ENCODE measurements around the gene SSR1.
A peak's percentile ranks its signal among the peaks of the same experiment; 100 is the strongest.
"Not testable (repeated sequence)": the region's sequence is repeated elsewhere in the genome, so short reads cannot be mapped to it uniquely, and the experiment has no call there.

Gene SSR1

DNA sequence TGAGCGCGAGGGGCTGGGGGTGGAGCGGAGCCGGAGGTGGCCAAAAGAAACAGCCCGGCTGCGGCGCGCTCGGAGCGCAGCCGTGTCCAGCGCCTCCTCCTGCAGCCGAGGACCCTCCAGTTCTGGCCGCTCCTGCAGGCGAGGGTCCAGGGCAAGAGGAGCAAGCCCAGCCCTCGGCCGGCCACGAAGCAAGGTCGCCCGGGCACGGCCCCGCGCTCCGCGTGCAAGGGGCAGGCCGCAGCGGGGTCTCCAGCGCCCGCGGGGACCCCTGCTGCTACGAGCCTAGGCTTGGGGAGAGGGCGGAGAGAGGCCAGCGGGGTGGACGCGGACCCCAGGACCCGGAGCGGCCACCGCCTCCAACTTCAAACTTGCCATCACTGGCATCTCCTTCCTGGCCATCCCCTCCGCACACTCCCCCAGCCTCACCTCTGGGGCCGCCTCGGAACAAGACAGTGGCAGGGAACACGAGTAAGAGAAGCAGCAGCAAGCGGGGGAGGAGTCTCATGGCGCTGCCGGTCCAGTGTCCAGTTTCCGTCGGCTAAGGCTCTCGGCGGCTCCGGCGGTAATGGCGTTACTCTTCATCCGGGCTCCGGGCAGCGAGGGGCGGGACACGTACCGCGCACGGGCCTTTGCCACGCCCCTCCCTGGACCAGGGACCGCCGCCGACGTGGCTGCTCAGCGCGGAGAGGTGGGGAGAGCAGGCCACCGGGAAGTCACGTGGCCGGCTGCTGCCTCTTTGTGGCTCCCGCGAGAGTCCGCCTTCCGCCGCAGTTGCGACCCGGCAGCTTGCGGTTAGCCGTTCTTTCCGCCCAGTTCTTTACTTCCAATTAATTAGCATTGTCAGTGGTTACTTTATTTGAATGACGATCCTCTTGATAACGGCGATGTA lies at the start of gene SSR1:
TSS of gene SSR1 (minus strand) at position 584 of the 889 bp plus-strand sequence. CDS start at position 505, 79 bp downstream.
- peak; percentile 87 for DNase-seq (ENCODE audit: low read depth, low spot score)

- DNase-seq (ENCODE audit: low read depth, low spot score): not testable (repeated sequence)
Observed at GRCh38 chr6:7351916-7352315, 38.9 kb upstream of the SSR1 start.

DNA sequence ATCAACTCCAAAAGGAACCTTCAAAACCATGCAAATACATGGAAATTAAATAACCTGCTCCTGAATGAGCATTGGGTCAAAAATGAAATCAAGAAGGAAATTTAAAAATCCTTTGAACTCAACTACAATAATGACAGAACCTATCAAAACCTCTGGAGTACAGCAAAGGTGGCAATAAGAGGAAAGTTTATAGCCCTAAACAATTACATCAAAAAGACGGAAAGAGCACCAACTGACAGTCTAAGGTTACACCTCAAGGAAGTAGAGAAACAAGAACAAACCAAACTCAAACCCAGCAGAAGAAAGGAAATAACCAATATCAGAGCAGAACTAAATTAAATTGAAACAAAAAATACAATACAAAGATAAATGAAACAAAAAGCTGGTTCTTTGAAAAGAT lies 37.6 kb upstream of the SSR1 start:
- not testable (repeated sequence) for DNase-seq (ENCODE audit: low read depth, low spot score)

- DNase-seq (ENCODE audit: low read depth, low spot score): not testable (repeated sequence)
Observed at GRCh38 chr6:7347551-7347997, 34.6 kb upstream of the SSR1 start.

- not testable (repeated sequence) for DNase-seq (ENCODE audit: low read depth, low spot score)
Observed at GRCh38 chr6:7344773-7345450, 31.9 kb upstream of the SSR1 start.

DNA sequence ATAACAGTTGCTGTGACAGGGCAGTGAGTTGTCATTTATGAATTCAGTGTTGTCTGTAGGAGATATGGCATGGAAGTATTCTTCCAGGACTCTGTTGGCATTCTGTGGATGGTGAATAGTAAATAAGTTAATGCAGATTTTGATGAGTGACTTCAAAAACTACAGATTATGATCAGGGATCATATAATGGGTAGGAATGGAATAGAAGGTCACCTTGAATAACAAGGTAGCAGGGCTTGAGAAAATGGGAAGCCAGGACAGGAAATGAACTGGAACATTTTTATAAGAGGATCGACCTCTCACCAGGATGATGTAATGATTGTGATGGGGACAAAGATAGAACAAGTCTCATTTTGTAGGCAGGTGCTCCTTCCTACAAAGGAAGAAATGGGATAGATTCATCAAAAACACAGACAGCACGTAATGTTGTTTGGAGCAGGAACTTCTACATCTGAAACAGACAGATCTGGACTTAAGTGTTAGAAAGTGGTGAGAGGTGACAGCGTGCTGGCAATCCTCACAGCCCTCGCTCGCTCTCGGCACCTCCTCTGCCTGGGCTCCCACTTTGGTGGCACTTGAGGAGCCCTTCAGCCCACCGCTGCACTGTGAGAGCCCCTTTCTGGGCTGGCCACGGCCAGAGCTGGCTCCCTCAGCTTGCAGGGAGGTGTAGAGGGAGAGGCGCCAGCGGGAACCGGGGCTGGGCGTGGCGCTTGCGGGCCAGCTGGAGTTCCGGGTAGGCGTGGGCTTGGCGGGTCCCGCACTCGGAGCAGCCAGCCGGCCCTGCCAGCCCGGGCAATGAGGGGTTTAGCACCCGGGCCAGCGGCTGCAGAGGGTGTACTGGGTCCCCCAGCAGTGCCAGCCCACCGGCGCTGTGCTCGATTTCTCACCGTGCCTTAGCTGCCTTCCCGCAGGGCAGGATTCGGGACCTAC lies 30.8 kb upstream of the SSR1 start:
- no peak for DNase-seq (ENCODE audit: low read depth, low spot score)

- no peak for DNase-seq (ENCODE audit: low read depth, low spot score)
Observed at GRCh38 chr6:7341989-7342742, 29.2 kb upstream of the SSR1 start.

GRCh38 chr6:7341271-7341670 lies 28.3 kb upstream of the SSR1 start:
- DNase-seq (ENCODE audit: low read depth, low spot score): no peak

- not testable (repeated sequence) for DNase-seq (ENCODE audit: low read depth, low spot score)
Observed at GRCh38 chr6:7339007-7339732, 26.2 kb upstream of the SSR1 start.

DNA sequence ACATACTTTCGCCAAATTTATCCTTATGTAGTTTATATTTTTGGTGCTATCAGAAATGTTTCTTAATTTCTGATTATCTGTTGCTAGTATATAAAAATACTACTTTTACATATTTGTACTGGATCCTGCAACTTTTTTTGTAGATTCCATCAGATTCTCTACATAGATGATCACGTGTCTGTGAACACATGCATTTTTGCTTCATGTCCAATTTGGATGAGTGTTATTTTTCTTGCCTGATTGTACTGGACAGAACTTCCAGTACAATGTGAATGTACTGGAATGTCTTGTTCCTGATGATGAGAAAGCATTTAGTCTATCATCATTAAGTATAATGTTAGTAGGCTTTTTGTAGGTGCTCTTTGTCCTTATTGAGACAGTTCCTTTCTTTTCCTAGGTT lies 25.0 kb upstream of the SSR1 start:
- DNase-seq (ENCODE audit: low read depth, low spot score): no peak

- DNase-seq (ENCODE audit: low read depth, low spot score): no peak
Observed at GRCh38 chr6:7335519-7335918, 22.5 kb upstream of the SSR1 start.

DNA sequence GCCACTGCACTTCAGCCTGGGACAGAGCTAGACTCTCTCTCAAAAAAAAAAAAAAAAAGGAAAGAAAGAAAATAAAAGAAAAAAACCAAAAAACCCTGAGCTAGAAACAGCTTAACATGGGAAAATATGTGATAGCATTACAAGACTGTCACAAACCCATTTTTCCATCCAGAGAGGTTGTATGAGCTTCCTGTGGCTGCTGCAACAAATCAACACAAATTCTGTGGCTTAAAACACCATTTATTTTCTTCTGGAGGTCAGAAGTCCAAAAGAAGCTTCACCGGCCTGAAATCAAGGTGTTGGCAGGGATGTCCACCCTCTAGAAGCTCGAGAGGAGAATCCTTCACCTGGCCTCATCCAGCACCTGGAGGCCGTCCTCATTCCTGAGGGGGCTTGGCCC lies 21.7 kb upstream of the SSR1 start:
- no peak for DNase-seq (ENCODE audit: low read depth, low spot score)

GRCh38 chr6:7332090-7332745 lies 19.2 kb upstream of the SSR1 start:
- no peak for DNase-seq (ENCODE audit: low read depth, low spot score)

GRCh38 chr6:7331452-7331851 lies 18.5 kb upstream of the SSR1 start:
- no peak for DNase-seq (ENCODE audit: low read depth, low spot score)

- no peak for DNase-seq (ENCODE audit: low read depth, low spot score)
Observed at GRCh38 chr6:7328243-7328642, 15.2 kb upstream of the SSR1 start.

DNA sequence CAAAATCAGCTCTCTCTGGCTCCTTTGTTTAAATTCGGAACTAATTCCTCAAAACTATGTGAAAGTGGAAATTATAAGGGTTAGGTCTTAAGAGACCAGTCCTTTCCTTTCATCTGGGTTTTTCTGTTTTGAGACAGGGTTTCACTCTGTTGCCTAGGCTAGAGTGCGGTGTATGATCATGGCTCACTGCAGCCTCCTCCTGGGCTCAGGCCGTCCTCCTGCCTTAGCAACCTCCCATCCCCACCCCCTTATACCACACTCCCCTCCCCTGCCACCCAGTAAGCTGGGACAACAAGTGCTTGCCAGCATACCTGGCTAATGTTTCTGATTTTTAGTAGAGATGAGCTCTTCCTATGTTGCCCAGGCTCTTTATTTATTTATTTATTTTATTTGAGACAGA lies 12.8 kb upstream of the SSR1 start:
- no peak for DNase-seq (ENCODE audit: low read depth, low spot score)

DNA sequence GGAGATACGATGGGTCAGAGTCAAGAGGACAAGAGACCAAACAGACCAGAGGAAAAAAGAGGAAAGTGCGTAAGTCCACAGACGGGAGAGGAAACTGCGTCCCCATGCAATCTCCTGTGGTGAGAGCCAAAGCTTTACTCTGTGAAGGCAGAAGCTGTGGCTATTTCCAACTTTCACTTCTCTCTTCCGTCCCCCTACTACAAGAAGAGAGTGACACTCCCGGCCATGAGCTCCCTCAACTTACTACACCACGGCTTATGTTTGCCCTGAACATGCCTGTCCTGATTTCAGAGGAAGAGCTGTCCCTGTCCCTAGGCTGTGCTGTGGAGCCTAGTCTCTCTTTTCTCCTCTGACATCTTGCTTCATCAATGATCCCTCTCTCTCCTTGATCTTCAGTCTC lies 11.5 kb upstream of the SSR1 start:
- no peak for DNase-seq (ENCODE audit: low read depth, low spot score)

- DNase-seq (ENCODE audit: low read depth, low spot score): no peak
Observed at GRCh38 chr6:7323074-7323473, 10.1 kb upstream of the SSR1 start.

DNA sequence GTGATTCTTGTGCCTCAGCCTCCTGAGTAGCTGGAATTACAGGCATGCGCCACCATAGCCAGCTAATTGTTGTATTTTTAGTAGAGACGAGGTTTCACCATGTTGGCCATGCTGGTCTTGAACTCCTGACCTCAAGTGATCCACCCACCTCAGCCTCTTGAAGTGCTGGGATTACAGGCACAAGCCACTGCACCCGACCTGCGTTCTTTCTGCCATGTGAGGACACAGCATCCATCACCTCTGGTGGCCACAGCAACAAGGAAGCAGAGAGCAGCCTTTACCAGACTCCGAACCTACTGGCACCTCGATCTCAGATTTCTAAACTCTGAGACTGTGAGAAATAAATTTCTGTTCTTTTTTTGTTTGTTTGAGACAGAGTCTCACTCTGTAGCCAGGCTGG lies 8.9 kb upstream of the SSR1 start:
- DNase-seq (ENCODE audit: low read depth, low spot score): not testable (repeated sequence)

GRCh38 chr6:7319406-7319805 lies 6.4 kb upstream of the SSR1 start:
- DNase-seq (ENCODE audit: low read depth, low spot score): not testable (repeated sequence)

All from activated naive CD8-positive, alpha-beta T cell treated with anti-CD3 and anti-CD28 coated beads, Interleukin-2, amount 50 U/mL, for 16 hours (primary cell).